AG08395 (cell line): ENCODE measurements around the gene PDCD4.

Experiments
- DNase-seq: peaks from one replicate; pipeline ENCODE4 v3.0.0; 2012; ENCODE audit warnings: mixed read lengths, low spot score

The PDCD4 gene

GRCh38 chr10:110871298-110872084 is at the start of gene PDCD4:
PDCD4 (plus strand) TSS chr10:110871928; CDS start chr10:110876028, 4,100 bp downstream.
- DNase-seq, result peak; percentile 98

- no peak for DNase-seq
Observed at GRCh38 chr10:110822035-110822711, 49.6 kb upstream of the PDCD4 start.

- DNase-seq, result no peak
Observed at GRCh38 chr10:110822712-110823311, 48.9 kb upstream of the PDCD4 start.

- DNase-seq, result no peak
Observed at GRCh38 chr10:110824152-110824441, 47.6 kb upstream of the PDCD4 start.

GRCh38 chr10:110824660-110825059 is 47.1 kb upstream of the PDCD4 start:
- DNase-seq, result no peak

- DNase-seq, result no peak
Observed at GRCh38 chr10:110825508-110825907, 46.2 kb upstream of the PDCD4 start.

- DNase-seq, result no peak
Observed at GRCh38 chr10:110827410-110827809, 44.3 kb upstream of the PDCD4 start.

- no peak for DNase-seq
Observed at GRCh38 chr10:110827875-110828274, 43.9 kb upstream of the PDCD4 start.

- no peak for DNase-seq
Observed at GRCh38 chr10:110828525-110828924, 43.2 kb upstream of the PDCD4 start.

GRCh38 chr10:110829721-110830410 is 41.9 kb upstream of the PDCD4 start:
- no peak for DNase-seq

GRCh38 chr10:110833234-110833940 is 38.3 kb upstream of the PDCD4 start:
- no peak for DNase-seq

- DNase-seq, result no peak
Observed at GRCh38 chr10:110833941-110834628, 37.6 kb upstream of the PDCD4 start.

GRCh38 chr10:110834629-110835301 is 37.0 kb upstream of the PDCD4 start:
- DNase-seq, result no peak

GRCh38 chr10:110835841-110836240 is 35.9 kb upstream of the PDCD4 start:
- no peak for DNase-seq

- no peak for DNase-seq
Observed at GRCh38 chr10:110836706-110837105, 35.0 kb upstream of the PDCD4 start.

GRCh38 chr10:110837418-110838171 is 34.1 kb upstream of the PDCD4 start:
- DNase-seq, result no peak

- DNase-seq, result no peak
Observed at GRCh38 chr10:110840225-110840922, 31.4 kb upstream of the PDCD4 start.

- no peak for DNase-seq
Observed at GRCh38 chr10:110840923-110841428, 30.8 kb upstream of the PDCD4 start.

GRCh38 chr10:110841767-110842267 is 29.9 kb upstream of the PDCD4 start:
- DNase-seq, result no peak
